Breast epithelium (tissue), 4 donors: ENCODE measurements around the gene MARK3. TPM values are rescaled to one million over a fixed set of nuclear protein-coding genes. Genes with fewer than 3 reads are reported as not detected.

Experiments used
- DNase-seq, 2 donors: peaks; one replicate each; pipeline ENCODE4 v3.0.0-alpha.2; 2019; ENCODE audit warnings: low spot score in 2 of 2
- H3K27ac ChIP-seq, 2 donors: fragments of 200-600 bp; sonication (generic) in 1 of 2; one replicate each; pipeline ENCODE4 v1.5.1; 2016 to 2019; ENCODE audit warnings: mild to moderate bottlenecking in 1 of 2
- H3K27me3 ChIP-seq, 2 donors: fragments of 200-600 bp; sonication (generic) in 1 of 2; one replicate each; pipeline versions ENCODE4 v1.5.1 to v1.6.0; 2017 to 2019; ENCODE audit warnings: control low read depth in 1 of 2, mild to moderate bottlenecking in 1 of 2
- H3K36me3 ChIP-seq: fragments of 200-600 bp; one replicate; pipeline ENCODE4 v1.5.1; 2019
- H3K4me1 ChIP-seq, 2 donors: fragments of 200-600 bp; sonication (generic); one replicate each; pipeline ENCODE4 v1.5.1; 2016 to 2019; ENCODE audit warnings: control low read depth in 1 of 2
- H3K4me3 ChIP-seq, 3 donors: fragments of 200-600 bp; sonication (generic); 1 replicate in 2 of 3; 2 replicates in 1 of 3; pipeline ENCODE4 v1.5.1; 2016 to 2019; ENCODE audit warnings: mild to moderate bottlenecking in 3 of 3, moderate library complexity in 2 of 3
- H3K9me3 ChIP-seq, 2 donors: fragments of 200-600 bp; sonication (generic) in 1 of 2; one replicate each; pipeline ENCODE4 v1.5.1; 2016 to 2019; ENCODE audit warnings: control low read depth in 1 of 2
- POLR2A ChIP-seq: fragments of 450-650 bp; IDR thresholded peaks from one replicate; pipeline ENCODE4 v1.6.1; 2016; ENCODE audit warnings: antibody characterized with exemption, mild to moderate bottlenecking, moderate library complexity
- POLR2AphosphoS5 ChIP-seq, 3 donors: sonication (generic); formaldehyde crosslinking; IDR thresholded peaks; one replicate each; pipeline ENCODE4 v1.6.1; 2017; ENCODE audit warnings: antibody characterized with exemption in 3 of 3
- intact Hi-C: fragments of 100-400 bp; cut with DNase I; formaldehyde crosslinking; loops from one replicate; pipeline ENCODE4 v1.15.1; 2023; ENCODE audit warnings: low total_unique reads
- total RNA-seq, 3 donors: library from RNA; depleted of rRNA; stranded (reverse); fragments of >200 nt; gene quantifications; one replicate each; pipeline ENCODE4 v1.1.0, GENCODE V29; 2016
- TF ChIP-seq, protein P1 (sequence below), 3 donors: fragments of 450-650 bp; IDR thresholded peaks; one replicate each; pipeline ENCODE4 v1.5.1; 2016 to 2017; ENCODE audit warnings: antibody characterized with exemption in 3 of 3, mild to moderate bottlenecking in 3 of 3, moderate library complexity in 3 of 3

Gene MARK3
- total RNA-seq, 3 donors from 2014 or later, result 70.2 to 107 (median 87.5) TPM

DNA sequence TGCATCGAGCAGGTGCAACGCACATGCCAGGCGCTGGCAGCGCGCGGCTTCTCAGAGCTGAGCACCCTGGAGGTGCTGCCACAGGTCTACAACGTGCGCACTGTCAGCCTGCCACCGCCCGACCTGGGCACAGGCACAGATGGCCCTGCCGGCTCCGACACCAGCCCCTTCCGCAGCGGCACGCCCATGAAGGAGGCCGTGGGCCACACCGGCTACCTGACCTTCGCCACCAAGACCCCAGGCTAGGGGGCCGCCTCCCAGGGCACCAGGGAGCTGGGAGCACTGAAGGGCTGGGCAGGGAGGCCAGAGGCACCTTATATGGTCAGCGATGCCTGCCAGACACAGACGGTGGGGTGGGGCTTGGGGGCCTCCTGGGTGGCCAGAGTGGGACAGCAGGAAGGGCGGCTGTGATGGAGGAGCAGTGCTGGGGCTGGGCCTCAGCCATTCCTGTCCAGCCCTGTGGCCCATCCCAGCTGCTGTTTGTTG is 149.4 kb downstream of the MARK3 start:
- intact Hi-C loops, result no loop called here
- H3K27me3 ChIP-seq, result no peaks in the 10 kb centered on the region
- no peak overlapping the region for H3K4me3 ChIP-seq
- peaks cover 11 to 12% of the 10 kb centered on the region in 2 donors for H3K4me1 ChIP-seq
- no peaks in the 10 kb centered on the region for H3K9me3 ChIP-seq
- DNase-seq, result no peak
- H3K27ac ChIP-seq, result no peak overlapping the region
- no peaks in the 10 kb centered on the region for H3K36me3 ChIP-seq
- TF ChIP-seq, protein P1, sequence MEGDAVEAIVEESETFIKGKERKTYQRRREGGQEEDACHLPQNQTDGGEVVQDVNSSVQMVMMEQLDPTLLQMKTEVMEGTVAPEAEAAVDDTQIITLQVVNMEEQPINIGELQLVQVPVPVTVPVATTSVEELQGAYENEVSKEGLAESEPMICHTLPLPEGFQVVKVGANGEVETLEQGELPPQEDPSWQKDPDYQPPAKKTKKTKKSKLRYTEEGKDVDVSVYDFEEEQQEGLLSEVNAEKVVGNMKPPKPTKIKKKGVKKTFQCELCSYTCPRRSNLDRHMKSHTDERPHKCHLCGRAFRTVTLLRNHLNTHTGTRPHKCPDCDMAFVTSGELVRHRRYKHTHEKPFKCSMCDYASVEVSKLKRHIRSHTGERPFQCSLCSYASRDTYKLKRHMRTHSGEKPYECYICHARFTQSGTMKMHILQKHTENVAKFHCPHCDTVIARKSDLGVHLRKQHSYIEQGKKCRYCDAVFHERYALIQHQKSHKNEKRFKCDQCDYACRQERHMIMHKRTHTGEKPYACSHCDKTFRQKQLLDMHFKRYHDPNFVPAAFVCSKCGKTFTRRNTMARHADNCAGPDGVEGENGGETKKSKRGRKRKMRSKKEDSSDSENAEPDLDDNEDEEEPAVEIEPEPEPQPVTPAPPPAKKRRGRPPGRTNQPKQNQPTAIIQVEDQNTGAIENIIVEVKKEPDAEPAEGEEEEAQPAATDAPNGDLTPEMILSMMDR (IDR thresholded peaks at IDR 0.05), result no peak
- TF ChIP-seq POLR2AphosphoS5 (IDR thresholded peaks at IDR 0.05) (no peak), POLR2A (no peak)

DNA sequence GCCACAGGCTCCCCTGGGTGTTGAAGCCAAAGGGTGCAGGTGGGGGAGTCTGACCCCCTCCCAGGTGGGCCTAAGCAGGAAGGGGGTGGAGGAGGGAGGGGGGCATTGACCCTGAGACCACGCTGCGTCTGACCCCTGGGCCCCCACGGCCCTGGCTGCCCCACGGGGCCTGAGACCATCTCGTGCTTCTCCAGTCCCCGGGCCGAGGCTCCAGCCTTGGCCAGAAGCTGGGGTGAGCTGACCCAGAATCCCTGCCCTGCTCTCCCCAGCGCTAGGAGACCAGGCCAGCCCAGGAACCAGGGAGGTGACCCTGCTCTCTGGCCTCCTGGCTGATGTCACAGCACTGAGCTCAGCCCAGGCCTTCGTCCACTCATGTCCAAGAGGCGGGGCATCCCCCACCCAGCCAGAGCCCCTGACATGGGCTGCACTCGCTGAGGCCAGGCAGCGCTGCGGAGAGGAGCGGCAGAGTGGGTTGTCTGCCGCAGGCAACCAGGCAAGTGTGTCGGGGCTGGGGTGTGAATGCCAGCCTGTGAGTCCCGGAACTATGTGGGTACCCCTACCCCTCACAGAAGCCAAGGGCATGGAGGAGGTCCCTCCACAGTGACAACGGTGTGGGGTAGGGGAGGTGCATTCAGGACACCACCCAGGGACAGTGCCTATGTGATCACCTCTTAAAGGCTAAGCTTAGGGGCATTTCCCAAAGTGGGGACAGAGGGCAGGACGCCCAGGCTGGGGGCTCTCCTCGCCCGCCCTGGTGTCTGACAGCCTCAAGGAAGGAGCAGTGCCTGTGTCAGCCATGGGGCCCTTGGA is 150.1 kb downstream of the MARK3 start:
- Histone ChIP-seq H3K9me3 (no peaks in the 10 kb centered on the region), H3K27ac (no peak overlapping the region), H3K4me1 (peaks cover 9% of the 10 kb centered on the region in 2 donors), H3K27me3 (no peaks in the 10 kb centered on the region), H3K36me3 (no peaks in the 10 kb centered on the region), H3K4me3 (no peak overlapping the region)
- intact Hi-C loops, result no loop called here
- DNase-seq, result no peak
- no peak for TF ChIP-seq POLR2A
- no peak for TF ChIP-seq POLR2AphosphoS5 (IDR thresholded peaks at IDR 0.05)
- TF ChIP-seq, protein P1 (IDR thresholded peaks at IDR 0.05), result no peak

DNA sequence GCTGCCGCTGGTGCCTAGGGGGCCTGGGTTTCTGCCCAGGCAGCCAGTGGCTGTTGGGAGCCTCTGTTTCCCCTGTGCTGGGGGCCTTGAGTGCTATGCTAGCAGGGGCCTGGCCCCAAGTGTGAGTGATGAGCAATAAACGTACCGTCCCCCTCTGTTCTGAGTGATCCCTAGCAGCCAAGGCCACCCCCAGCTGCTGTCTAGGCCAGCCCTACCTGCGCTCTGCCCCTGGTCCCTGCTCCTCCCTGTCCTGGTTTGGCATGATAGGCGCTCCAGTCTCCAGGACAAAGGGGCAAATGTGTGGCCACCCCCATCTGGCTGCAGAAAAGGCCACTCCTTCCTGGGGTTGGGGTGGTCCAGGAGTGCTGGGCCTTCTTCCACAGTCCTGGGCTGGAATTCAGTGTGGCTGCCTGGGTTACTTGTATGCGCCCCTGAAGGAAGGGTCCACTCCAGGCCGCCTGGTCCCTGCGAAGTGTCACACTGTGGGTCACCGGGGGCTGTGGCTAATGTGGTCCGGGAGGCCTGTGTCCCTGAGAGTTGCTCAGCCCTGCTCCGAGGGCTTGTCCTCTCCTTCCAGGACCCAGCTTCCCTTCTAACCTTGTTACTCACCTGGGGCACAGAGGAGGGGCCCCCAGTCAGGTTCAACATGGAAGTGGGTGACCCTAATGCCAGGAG is 150.8 kb downstream of the MARK3 start:
- TF ChIP-seq, protein P1 (IDR thresholded peaks at IDR 0.05), result no peak
- TF ChIP-seq POLR2AphosphoS5 (IDR thresholded peaks at IDR 0.05) (no peak), POLR2A (no peak)
- DNase-seq, result no peak
- intact Hi-C loops, result no loop called here
- no peaks in the 10 kb centered on the region for H3K9me3 ChIP-seq
- peaks cover 11 to 13% of the 10 kb centered on the region in 2 donors for H3K4me1 ChIP-seq
- no peak overlapping the region for H3K27ac ChIP-seq
- no peak overlapping the region for H3K4me3 ChIP-seq
- H3K27me3 ChIP-seq, result no peaks in the 10 kb centered on the region
- no peaks in the 10 kb centered on the region for H3K36me3 ChIP-seq

DNA sequence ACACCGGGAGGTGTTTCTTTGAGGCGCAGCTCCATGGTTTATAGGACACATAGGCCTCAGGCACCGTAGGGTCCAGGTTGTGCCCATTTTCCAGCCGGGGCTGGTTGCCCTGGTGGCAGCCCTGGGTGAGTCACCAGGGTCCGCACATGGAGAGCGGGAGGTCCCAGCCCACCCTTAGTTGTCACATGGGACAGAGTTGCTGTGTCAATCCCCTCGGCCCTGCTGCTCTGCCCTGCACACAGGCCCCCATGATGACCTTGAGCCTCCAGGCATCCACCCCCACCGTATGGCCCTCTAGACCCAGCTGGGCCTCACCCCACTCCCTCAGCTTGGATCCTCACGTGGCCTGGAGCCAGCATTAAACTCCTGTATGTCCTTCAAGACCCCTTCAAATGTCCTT is 151.5 kb downstream of the MARK3 start:
- Histone ChIP-seq H3K27me3 (no peaks in the 10 kb centered on the region), H3K9me3 (no peaks in the 10 kb centered on the region), H3K4me1 (peaks cover 11 to 20% of the 10 kb centered on the region in 2 donors), H3K36me3 (no peaks in the 10 kb centered on the region), H3K27ac (no peak overlapping the region), H3K4me3 (no peak overlapping the region)
- no peak for DNase-seq
- TF ChIP-seq POLR2A, result no peak
- TF ChIP-seq, protein P1 (IDR thresholded peaks at IDR 0.05), result no peak
- TF ChIP-seq POLR2AphosphoS5 (IDR thresholded peaks at IDR 0.05), result no peak
- intact Hi-C loops, result no loop called here
